Stimulated activated CD8-positive, alpha-beta memory T cell treated with anti-CD3 and anti-CD28 coated beads, Interleukin-15, amount 100 ng/mL, for 48 hours (primary cell): ENCODE measurements around the gene CD59.
"Not testable (repeated sequence)": the region's sequence is repeated elsewhere in the genome, so short reads cannot be mapped to it uniquely, and the experiment has no call there.

Experiments used
- DNase-seq, 2 donors: peaks; one replicate each; pipeline ENCODE4 v3.0.0-alpha.2; 2020; ENCODE audit warnings: low read depth in 2 of 2

The CD59 gene

GRCh38 chr11:33742249-33742851 is 6.1 kb upstream of the CD59 start:
- no peak for DNase-seq

- DNase-seq = no peak
Measured at GRCh38 chr11:33741806-33742205, 5.6 kb upstream of the CD59 start.

- DNase-seq = no peak
Measured at GRCh38 chr11:33737362-33737821, 1.2 kb upstream of the CD59 start.

- DNase-seq = no peak
Measured at GRCh38 chr11:33735271-33736147, 714 bp downstream of the CD59 start.

GRCh38 chr11:33734441-33735270 is 1.6 kb downstream of the CD59 start:
- no peak for DNase-seq

- no peak for DNase-seq
Measured at GRCh38 chr11:33733980-33734379, 2.2 kb downstream of the CD59 start.

GRCh38 chr11:33731723-33732531 is 4.3 kb downstream of the CD59 start:
- DNase-seq = peak in 1 of 2 donors; percentile 39

GRCh38 chr11:33730716-33731115 is 5.5 kb downstream of the CD59 start:
- no peak for DNase-seq

GRCh38 chr11:33729072-33729664 is 7.1 kb downstream of the CD59 start:
- not testable (repeated sequence) for DNase-seq

GRCh38 chr11:33727539-33727938 is 8.7 kb downstream of the CD59 start:
- DNase-seq = not testable (repeated sequence)

GRCh38 chr11:33725496-33725895 is 10.7 kb downstream of the CD59 start:
- no peak for DNase-seq

- DNase-seq = no peak
Measured at GRCh38 chr11:33724644-33725035, 11.6 kb downstream of the CD59 start.

- DNase-seq = no peak
Measured at GRCh38 chr11:33723238-33723881, 12.9 kb downstream of the CD59 start.

- DNase-seq = peak; percentile 62 to 68
Measured at GRCh38 chr11:33722590-33723234, 13.5 kb downstream of the CD59 start.

GRCh38 chr11:33721984-33722383 is 14.2 kb downstream of the CD59 start:
- no peak for DNase-seq

- no peak for DNase-seq
Measured at GRCh38 chr11:33721426-33721825, 14.8 kb downstream of the CD59 start.

GRCh38 chr11:33719587-33719986 is 16.6 kb downstream of the CD59 start:
- DNase-seq = no peak

GRCh38 chr11:33718440-33718839 is 17.8 kb downstream of the CD59 start:
- no peak for DNase-seq

- DNase-seq = no peak
Measured at GRCh38 chr11:33716243-33716642, 20.0 kb downstream of the CD59 start.

GRCh38 chr11:33713856-33714398 is 22.3 kb downstream of the CD59 start:
- DNase-seq = no peak
